ENCODE data around the gene RPS17. TPM values are rescaled to one million over a fixed set of nuclear protein-coding genes. Genes with fewer than 3 reads are reported as not detected.
A peak's percentile ranks its signal among the peaks of the same experiment; 100 is the strongest.
"Not testable (repeated sequence)": the region's sequence is repeated elsewhere in the genome, so short reads cannot be mapped to it uniquely, and the experiment has no call there.

RPS17 gene
- total and polyA plus RNA-seq, 9 donors, result 2,775 to 5,512 (median 3,236) TPM

GRCh38 chr15:82538961-82539690, 1.1 kb downstream of the RPS17 start:
- 8% methylated on average over 25 of the region's 28 CpGs for WGBS (ENCODE audit: insufficient coverage)
- peaks cover 39% of the 10 kb centered on the region for H3K36me3 ChIP-seq (ENCODE audit: control insufficient read depth, insufficient read depth, low read length)

DNA sequence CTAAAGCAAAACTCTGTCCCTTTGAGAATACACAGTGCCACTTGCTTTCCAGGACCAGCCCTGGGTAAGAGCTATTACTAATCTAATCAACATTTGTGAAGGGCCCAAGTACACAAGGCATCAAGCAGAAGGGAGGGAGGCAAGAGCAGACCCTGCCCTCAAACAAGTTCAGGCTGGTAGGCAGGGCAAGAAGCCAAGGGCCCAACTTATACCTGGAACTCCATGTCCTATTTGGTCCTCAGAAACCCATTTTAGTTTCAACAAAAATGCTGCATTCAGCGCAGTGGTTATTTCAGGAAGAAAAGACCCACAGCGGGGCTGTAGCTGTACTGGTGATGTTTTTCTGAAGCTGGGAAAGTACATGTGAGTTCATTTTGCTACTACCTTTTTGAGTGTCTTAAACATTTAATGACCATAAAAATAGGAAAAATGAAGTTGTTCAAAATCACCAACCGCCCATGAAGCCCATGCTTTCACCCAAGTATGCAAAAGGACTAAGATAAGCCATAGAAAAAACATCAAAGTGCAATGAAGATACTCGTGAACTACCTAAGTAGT, 2.8 kb downstream of the RPS17 start:
- H3K36me3 ChIP-seq (ENCODE audit: control insufficient read depth, insufficient read depth, low read length), result peaks cover 55% of the 10 kb centered on the region
- no peak overlapping the region for H3K4me3 ChIP-seq (ENCODE audit: low read length)
- no peaks in the 10 kb centered on the region for H3K27me3 ChIP-seq (ENCODE audit: control insufficient read depth, insufficient read depth, low read length)
- H3K4me1 ChIP-seq (ENCODE audit: control insufficient read depth, insufficient read depth, low read length), result peaks cover 15% of the 10 kb centered on the region
- DNase-seq, result no peak
- no peak overlapping the region for H3K27ac ChIP-seq (ENCODE audit: low read length)
- no peaks in the 10 kb centered on the region for H3K9me3 ChIP-seq (replicated peaks; ENCODE audit: control insufficient read depth, low read depth, low read length)
- WGBS (ENCODE audit: insufficient coverage), result 86% methylated on average over 1 of the region's 4 CpGs

More at GRCh38 chr15:82538961-82539690, 1.1 kb downstream of the RPS17 start:
- peak overlapping the region; percentile 82 for H3K27ac ChIP-seq (ENCODE audit: low read length)
- H3K4me1 ChIP-seq (ENCODE audit: control insufficient read depth, insufficient read depth, low read length), result peaks cover 15% of the 10 kb centered on the region
- no peak for DNase-seq
- H3K4me3 ChIP-seq (ENCODE audit: low read length), result peak overlapping the region; percentile 96
- H3K27me3 ChIP-seq (ENCODE audit: control insufficient read depth, insufficient read depth, low read length), result no peaks in the 10 kb centered on the region
- no peaks in the 10 kb centered on the region for H3K9me3 ChIP-seq (replicated peaks; ENCODE audit: control insufficient read depth, low read depth, low read length)

DNA sequence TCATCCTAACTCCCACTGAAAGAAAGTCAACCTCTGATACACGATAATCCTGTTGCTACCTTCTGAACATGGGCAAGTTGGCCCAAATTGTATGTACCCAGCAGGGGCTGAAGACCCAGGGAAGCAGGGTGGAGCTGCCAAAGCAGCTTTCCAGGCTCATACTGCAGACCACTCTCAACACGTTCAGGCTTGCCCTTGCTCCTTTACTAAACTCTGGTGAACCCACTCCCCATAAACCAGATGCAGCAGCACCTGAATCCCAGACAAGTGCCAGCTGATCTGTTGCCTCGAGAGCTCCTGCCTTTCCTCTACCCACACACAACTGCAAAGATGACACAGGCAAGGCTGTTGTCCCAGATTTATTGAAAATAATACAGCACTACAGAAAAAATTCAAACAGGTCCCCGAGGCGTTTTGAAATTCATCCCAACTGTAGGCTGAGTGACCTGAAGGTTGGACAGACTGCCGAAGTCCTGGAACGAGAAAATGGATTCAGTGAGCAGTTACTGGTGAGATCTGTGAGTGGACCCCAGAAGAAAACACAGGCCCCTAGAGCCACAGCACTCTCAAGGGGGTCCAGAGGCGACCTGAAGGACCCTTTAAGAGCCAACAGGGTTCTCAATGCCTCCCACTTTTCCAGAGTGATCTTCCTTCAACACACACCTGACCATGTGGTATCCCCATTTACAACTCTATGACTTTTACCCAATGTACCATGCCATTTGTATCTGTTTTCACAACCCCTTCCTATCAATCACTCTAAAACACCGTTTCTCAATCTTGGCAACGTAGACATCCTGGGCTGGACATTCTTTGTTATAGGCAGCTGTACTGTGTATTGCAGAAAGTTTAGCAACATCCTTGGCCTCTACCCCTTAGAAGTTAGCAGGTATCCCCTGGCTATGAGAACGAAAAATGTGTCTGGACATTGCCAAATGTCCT, 3.6 kb downstream of the RPS17 start:
- Histone ChIP-seq H3K4me3 (ENCODE audit: low read length) (no peak overlapping the region), H3K27me3 (ENCODE audit: control insufficient read depth, insufficient read depth, low read length) (no peaks in the 10 kb centered on the region), H3K4me1 (ENCODE audit: control insufficient read depth, insufficient read depth, low read length) (peaks cover 19% of the 10 kb centered on the region), H3K27ac (ENCODE audit: low read length) (no peak overlapping the region), H3K9me3 (replicated peaks; ENCODE audit: control insufficient read depth, low read depth, low read length) (no peaks in the 10 kb centered on the region), H3K36me3 (ENCODE audit: control insufficient read depth, insufficient read depth, low read length) (peaks cover 55% of the 10 kb centered on the region)
- DNase-seq, result no peak
- 75% methylated on average over 7 of the region's 11 CpGs for WGBS (ENCODE audit: insufficient coverage)

DNA sequence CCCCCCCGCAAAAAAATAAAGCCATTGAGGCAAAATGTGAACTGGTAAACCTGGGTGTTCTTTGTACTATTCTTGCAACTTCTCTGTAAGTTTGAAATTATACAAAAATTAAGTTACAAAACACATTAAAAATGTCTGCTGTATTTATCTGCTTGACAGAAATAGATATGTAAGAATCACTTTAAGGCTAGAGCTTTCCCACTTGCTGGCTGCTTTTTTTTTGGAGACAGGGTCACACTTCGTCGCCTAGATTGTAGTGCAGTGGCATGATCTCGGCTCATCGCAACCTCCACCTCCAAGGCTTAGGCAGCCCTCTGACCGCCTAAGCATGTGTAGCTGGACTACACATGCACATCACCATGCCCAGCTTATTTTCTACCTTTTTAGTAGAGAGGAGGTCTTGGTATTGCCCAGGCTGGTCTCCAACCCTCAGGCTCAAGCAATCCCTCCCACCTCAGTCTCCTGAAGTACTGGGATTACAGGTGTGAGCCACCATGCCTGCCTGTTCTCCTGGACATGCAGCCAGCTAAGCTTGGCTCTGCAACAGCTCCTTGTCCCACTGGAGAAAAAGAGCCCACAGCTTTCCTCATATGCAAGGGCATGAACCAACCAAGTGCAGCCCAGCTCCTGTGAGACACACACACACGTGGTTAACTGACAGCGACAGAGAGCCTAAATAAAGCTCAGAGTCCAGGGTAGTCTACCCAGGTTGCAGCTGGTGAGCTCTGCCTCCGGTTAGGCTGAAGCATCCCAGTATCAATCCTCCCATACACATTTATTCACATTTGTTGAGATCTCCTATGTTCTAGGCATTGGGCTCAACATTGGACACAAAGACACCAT, 4.5 kb downstream of the RPS17 start:
- Histone ChIP-seq H3K9me3 (replicated peaks; ENCODE audit: control insufficient read depth, low read depth, low read length) (no peaks in the 10 kb centered on the region), H3K36me3 (ENCODE audit: control insufficient read depth, insufficient read depth, low read length) (peaks cover 55% of the 10 kb centered on the region), H3K4me1 (ENCODE audit: control insufficient read depth, insufficient read depth, low read length) (peaks cover 22% of the 10 kb centered on the region), H3K27ac (ENCODE audit: low read length) (no peak overlapping the region), H3K4me3 (ENCODE audit: low read length) (no peak overlapping the region), H3K27me3 (ENCODE audit: control insufficient read depth, insufficient read depth, low read length) (no peaks in the 10 kb centered on the region)
- DNase-seq, result no peak
- WGBS (ENCODE audit: insufficient coverage), result 71% methylated on average over 3 of the region's 9 CpGs

- not testable (repeated sequence) for H3K4me3 ChIP-seq (ENCODE audit: low read length); H3K27me3 ChIP-seq (ENCODE audit: control insufficient read depth, insufficient read depth, low read length); H3K9me3 ChIP-seq (replicated peaks; ENCODE audit: control insufficient read depth, low read depth, low read length); H3K27ac ChIP-seq (ENCODE audit: low read length); DNase-seq
- Histone ChIP-seq H3K36me3 (ENCODE audit: control insufficient read depth, insufficient read depth, low read length) (peaks cover 55% of the 10 kb centered on the region), H3K4me1 (ENCODE audit: control insufficient read depth, insufficient read depth, low read length) (peaks cover 25% of the 10 kb centered on the region)
- WGBS (ENCODE audit: insufficient coverage), result 100% methylated on average over 2 of the region's 5 CpGs
These were observed 5.1 kb downstream of the RPS17 start for GRCh38 chr15:82535151-82535550.

DNA sequence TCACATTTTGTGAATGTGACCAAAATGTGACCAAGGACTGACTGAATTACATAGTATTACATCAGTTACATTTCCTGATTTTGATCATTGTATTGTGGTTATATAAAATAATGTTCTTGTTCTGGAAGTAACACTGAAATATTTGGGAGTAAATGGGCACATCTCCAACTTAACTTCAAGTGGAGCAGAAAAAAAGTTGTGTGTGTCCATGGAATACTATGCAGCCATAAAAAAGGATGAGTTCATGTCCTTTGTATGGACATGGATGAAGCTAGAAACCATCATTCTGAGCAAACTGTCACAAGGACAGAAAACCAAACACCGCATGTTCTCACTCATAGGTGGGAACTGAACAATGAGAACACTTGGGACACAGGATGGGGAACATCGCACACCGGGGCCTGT, 5.8 kb downstream of the RPS17 start:
- not testable (repeated sequence) for H3K27me3 ChIP-seq (ENCODE audit: control insufficient read depth, insufficient read depth, low read length); H3K4me3 ChIP-seq (ENCODE audit: low read length); DNase-seq; H3K9me3 ChIP-seq (replicated peaks; ENCODE audit: control insufficient read depth, low read depth, low read length); H3K27ac ChIP-seq (ENCODE audit: low read length)
- Histone ChIP-seq H3K36me3 (ENCODE audit: control insufficient read depth, insufficient read depth, low read length) (peaks cover 55% of the 10 kb centered on the region), H3K4me1 (ENCODE audit: control insufficient read depth, insufficient read depth, low read length) (peaks cover 25% of the 10 kb centered on the region)
- no CpG with 5 or more reads among the region's 3 CpGs for WGBS (ENCODE audit: insufficient coverage)

- Histone ChIP-seq H3K4me3 (ENCODE audit: low read length) (no peak overlapping the region), H3K36me3 (ENCODE audit: control insufficient read depth, insufficient read depth, low read length) (peaks cover 54% of the 10 kb centered on the region)
These were observed 6.5 kb downstream of the RPS17 start for GRCh38 chr15:82533801-82534200.

GRCh38 chr15:82532991-82533481, 7.2 kb downstream of the RPS17 start:
- Histone ChIP-seq H3K4me1 (ENCODE audit: control insufficient read depth, insufficient read depth, low read length) (peaks cover 15% of the 10 kb centered on the region), H3K4me3 (ENCODE audit: low read length) (no peak overlapping the region), H3K36me3 (ENCODE audit: control insufficient read depth, insufficient read depth, low read length) (peaks cover 46% of the 10 kb centered on the region), H3K27ac (ENCODE audit: low read length) (no peak overlapping the region), H3K27me3 (ENCODE audit: control insufficient read depth, insufficient read depth, low read length) (no peaks in the 10 kb centered on the region), H3K9me3 (replicated peaks; ENCODE audit: control insufficient read depth, low read depth, low read length) (no peaks in the 10 kb centered on the region)
- 87% methylated on average over 15 of the region's 15 CpGs for WGBS (ENCODE audit: insufficient coverage)
- no peak for DNase-seq

More at GRCh38 chr15:82533801-82534200, 6.5 kb downstream of the RPS17 start:
- WGBS (ENCODE audit: insufficient coverage), result 87% methylated on average over 2 of the region's 3 CpGs
- no peaks in the 10 kb centered on the region for H3K9me3 ChIP-seq (replicated peaks; ENCODE audit: control insufficient read depth, low read depth, low read length)
- H3K4me1 ChIP-seq (ENCODE audit: control insufficient read depth, insufficient read depth, low read length), result peaks cover 19% of the 10 kb centered on the region
- no peak for DNase-seq
- H3K27ac ChIP-seq (ENCODE audit: low read length), result no peak overlapping the region
- no peaks in the 10 kb centered on the region for H3K27me3 ChIP-seq (ENCODE audit: control insufficient read depth, insufficient read depth, low read length)

- H3K4me1 ChIP-seq (ENCODE audit: control insufficient read depth, insufficient read depth, low read length), result peaks cover 15% of the 10 kb centered on the region
- DNase-seq, result no peak
- H3K36me3 ChIP-seq (ENCODE audit: control insufficient read depth, insufficient read depth, low read length), result peaks cover 41% of the 10 kb centered on the region
- H3K27ac ChIP-seq (ENCODE audit: low read length), result no peak overlapping the region
- no peaks in the 10 kb centered on the region for H3K9me3 ChIP-seq (replicated peaks; ENCODE audit: control insufficient read depth, low read depth, low read length)
- no peak overlapping the region for H3K4me3 ChIP-seq (ENCODE audit: low read length)
- WGBS (ENCODE audit: insufficient coverage), result 78% methylated on average over 6 of the region's 9 CpGs
- H3K27me3 ChIP-seq (ENCODE audit: control insufficient read depth, insufficient read depth, low read length), result no peaks in the 10 kb centered on the region
These were observed 7.8 kb downstream of the RPS17 start for GRCh38 chr15:82532383-82532990.
